Stimulated activated CD4-positive, alpha-beta T cell treated with anti-CD3 and anti-CD28 coated beads, Interleukin-1b, Interleukin-23, amount 100 ng/mL, for 24 hours (primary cell): ENCODE results near the gene RASA2.
"Not testable (repeated sequence)": the region's sequence is repeated elsewhere in the genome, so short reads cannot be mapped to it uniquely, and the experiment has no call there.

Source experiments
- DNase-seq, 4 experiments: peaks; one replicate each; pipeline ENCODE4 v3.0.0-alpha.2; 2020; ENCODE audit warnings: low read depth in 4 of 4, low spot score in 1 of 4

The RASA2 gene

GRCh38 chr3:141575879-141576743, 89.3 kb downstream of the RASA2 start:
- no peak for DNase-seq

GRCh38 chr3:141576744-141577052, 89.9 kb downstream of the RASA2 start:
- DNase-seq, result no peak

- DNase-seq, result no peak
Observed at GRCh38 chr3:141578202-141578973, 91.6 kb downstream of the RASA2 start.

GRCh38 chr3:141594357-141594756, 107.5 kb downstream of the RASA2 start:
- no peak for DNase-seq

- DNase-seq, result no peak
Observed at GRCh38 chr3:141597931-141598330, 111.1 kb downstream of the RASA2 start.

- DNase-seq, result no peak
Observed at GRCh38 chr3:141600331-141600730, 113.5 kb downstream of the RASA2 start.

- no peak for DNase-seq
Observed at GRCh38 chr3:141602706-141603105, 115.9 kb downstream of the RASA2 start.

GRCh38 chr3:141603473-141604035, 116.7 kb downstream of the RASA2 start:
- no peak for DNase-seq

- DNase-seq, result no peak
Observed at GRCh38 chr3:141605883-141606282, 119.1 kb downstream of the RASA2 start.

- no peak for DNase-seq
Observed at GRCh38 chr3:141608438-141608837, 121.6 kb downstream of the RASA2 start.

GRCh38 chr3:141610939-141611338, 124.1 kb downstream of the RASA2 start:
- DNase-seq, result no peak

GRCh38 chr3:141618103-141618910, 131.5 kb downstream of the RASA2 start:
- no peak for DNase-seq

GRCh38 chr3:141618938-141619337, 132.1 kb downstream of the RASA2 start:
- no peak for DNase-seq

- no peak for DNase-seq
Observed at GRCh38 chr3:141619450-141619849, 132.6 kb downstream of the RASA2 start.

GRCh38 chr3:141623691-141624090, 136.9 kb downstream of the RASA2 start:
- no peak for DNase-seq

- no peak for DNase-seq
Observed at GRCh38 chr3:141625506-141625905, 138.7 kb downstream of the RASA2 start.

GRCh38 chr3:141628334-141628733, 141.5 kb downstream of the RASA2 start:
- not testable (repeated sequence) for DNase-seq

GRCh38 chr3:141628868-141629441, 142.1 kb downstream of the RASA2 start:
- not testable (repeated sequence) for DNase-seq

GRCh38 chr3:141629976-141630375, 143.1 kb downstream of the RASA2 start:
- no peak for DNase-seq

GRCh38 chr3:141632779-141633374, 146.1 kb downstream of the RASA2 start:
- no peak for DNase-seq

- DNase-seq, result no peak
Observed at GRCh38 chr3:141642215-141642614, 155.4 kb downstream of the RASA2 start.
